ENCODE results near the gene KCTD2. TPM values are rescaled to one million over a fixed set of nuclear protein-coding genes. Genes with fewer than 3 reads are reported as not detected.

The KCTD2 gene
- total and polyA plus RNA-seq, 9 of the 15 experiments (the other 6 are each of a cell fraction or from before 2014, with no cell fraction given): 1.7 to 32.9 (median 15.8) TPM

GRCh38 chr17:75012346-75013091, 34.5 kb upstream of the KCTD2 start, which contains the start of gene MRPL58 (continued):
- 0 out of 2 replicates have a peak, but pooled peaks have one; percentile 27 for TF ChIP-seq ZZZ3 (IDR thresholded peaks at IDR 0.05)
- TF ChIP-seq ZNF707 (CRISPR knock-in tag; conservative IDR thresholded peaks at IDR 0.05): no peak
- TF ChIP-seq PURB (CRISPR knock-in tag; IDR thresholded peaks at IDR 0.05; ENCODE audit: low read depth): no peak
- no peak for TF ChIP-seq ZNF12 (CRISPR knock-in tag; IDR thresholded peaks at IDR 0.05)
- no peak for TF ChIP-seq KDM2B (CRISPR knock-in tag; IDR thresholded peaks at IDR 0.05)
- TF ChIP-seq RFX5 (IDR thresholded peaks at IDR 0.05; ENCODE audit: low read depth, low read length): no peak
- no peak for TF ChIP-seq MCM5 (IDR thresholded peaks at IDR 0.05; ENCODE audit: low read depth)
- peak; percentile 87 for TF ChIP-seq CBX1 (IDR thresholded peaks at IDR 0.05; ENCODE audit: low read depth)
- TF ChIP-seq NR3C1 (CRISPR knock-in tag; IDR thresholded peaks at IDR 0.05): peak; percentile 72; the same call in 1 of the 2 replicates
- TF ChIP-seq TRIM24 (IDR thresholded peaks at IDR 0.05): peak in 1 of 2 experiments; percentile 98; a peak in 2 of 4 replicates
- no peak for TF ChIP-seq ZNF41 (CRISPR knock-in tag; conservative IDR thresholded peaks at IDR 0.05)
- TF ChIP-seq RBM22 (IDR thresholded peaks at IDR 0.05; ENCODE audit: low read depth, low read length, poor library complexity, severe bottlenecking): peak; percentile 75
- 0 out of 2 replicates have a peak, but pooled peaks have one; percentile 12 for TF ChIP-seq ZFP91 (CRISPR knock-in tag; IDR thresholded peaks at IDR 0.05)
- TF ChIP-seq ZNF695 (CRISPR knock-in tag; IDR thresholded peaks at IDR 0.05): no peak
- peak; percentile 40; the same call in 1 of the 2 replicates for TF ChIP-seq ELF1 (tag; IDR thresholded peaks at IDR 0.05)
- TF ChIP-seq SIRT6 (IDR thresholded peaks at IDR 0.05; ENCODE audit: low read depth, low read length): no peak
- TF ChIP-seq CREBBP (IDR thresholded peaks at IDR 0.05; ENCODE audit: low read depth, low read length): no peak
- no peak for TF ChIP-seq NUFIP1 (IDR thresholded peaks at IDR 0.05; ENCODE audit: partially characterized antibody)
- no peak for TF ChIP-seq TAL1 (IDR thresholded peaks at IDR 0.05)
- TF ChIP-seq HNRNPL (IDR thresholded peaks at IDR 0.05; ENCODE audit: low read depth, low read length): peak; percentile 81; the same call in 1 of the 2 replicates
- TF ChIP-seq MAX (CRISPR knock-in tag; IDR thresholded peaks at IDR 0.05): peak; percentile 85
- no peak for TF ChIP-seq STAT5B (CRISPR knock-in tag; IDR thresholded peaks at IDR 0.05)
- TF ChIP-seq ZNF212 (CRISPR knock-in tag; IDR thresholded peaks at IDR 0.05): no peak
- TF ChIP-seq ZNF143 (CRISPR knock-in tag; IDR thresholded peaks at IDR 0.05): no peak
- no peak for TF ChIP-seq IFI16 (CRISPR knock-in tag; IDR thresholded peaks at IDR 0.05)
- peak; percentile 77; the same call in 1 of the 2 replicates for TF ChIP-seq ATF7 (IDR thresholded peaks at IDR 0.05)
